GM12801 (cell line): Measurements from ENCODE around the gene ZFYVE26.

Experiments
- TF ChIP-seq, protein P1 (sequence below): IDR thresholded peaks from one replicate; pipeline ENCODE4 v1.5.1; 2011; ENCODE audit warnings: control low read depth; ENCODE audit not compliant: insufficient read length; ENCODE audit errors: extremely low read depth

Gene ZFYVE26

DNA sequence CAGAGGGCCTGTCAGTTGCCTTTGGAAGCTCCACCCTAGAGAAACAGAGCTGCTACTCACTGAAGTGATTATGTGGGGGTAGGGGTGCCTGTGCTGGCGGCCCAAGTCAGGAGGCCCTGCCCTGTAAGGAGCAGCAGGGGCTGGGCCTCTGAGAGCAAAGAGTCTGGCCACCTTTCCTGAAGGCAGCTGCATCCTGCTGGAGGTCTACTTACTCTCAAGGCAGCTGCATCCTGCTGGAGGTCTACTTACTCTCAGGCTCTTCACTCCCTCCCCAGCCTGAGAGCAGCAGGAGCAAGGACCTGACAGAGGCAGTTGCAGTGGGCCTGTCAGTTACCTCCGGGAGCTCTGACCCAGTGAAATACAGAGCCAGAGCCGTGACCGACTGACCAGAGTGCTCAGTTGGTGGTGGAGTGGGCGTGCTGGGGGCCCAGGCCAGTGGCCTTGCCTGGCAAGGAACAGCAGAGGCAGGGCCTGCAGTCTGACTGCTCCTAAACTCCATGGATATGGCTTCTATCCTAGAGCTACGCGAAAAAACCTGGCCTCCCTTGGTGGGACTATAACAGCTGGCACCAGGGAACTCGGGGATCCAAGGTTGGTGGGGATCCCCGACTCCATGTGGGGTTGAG lies 35.5 kb upstream of the ZFYVE26 start:
- TF ChIP-seq, protein P1, sequence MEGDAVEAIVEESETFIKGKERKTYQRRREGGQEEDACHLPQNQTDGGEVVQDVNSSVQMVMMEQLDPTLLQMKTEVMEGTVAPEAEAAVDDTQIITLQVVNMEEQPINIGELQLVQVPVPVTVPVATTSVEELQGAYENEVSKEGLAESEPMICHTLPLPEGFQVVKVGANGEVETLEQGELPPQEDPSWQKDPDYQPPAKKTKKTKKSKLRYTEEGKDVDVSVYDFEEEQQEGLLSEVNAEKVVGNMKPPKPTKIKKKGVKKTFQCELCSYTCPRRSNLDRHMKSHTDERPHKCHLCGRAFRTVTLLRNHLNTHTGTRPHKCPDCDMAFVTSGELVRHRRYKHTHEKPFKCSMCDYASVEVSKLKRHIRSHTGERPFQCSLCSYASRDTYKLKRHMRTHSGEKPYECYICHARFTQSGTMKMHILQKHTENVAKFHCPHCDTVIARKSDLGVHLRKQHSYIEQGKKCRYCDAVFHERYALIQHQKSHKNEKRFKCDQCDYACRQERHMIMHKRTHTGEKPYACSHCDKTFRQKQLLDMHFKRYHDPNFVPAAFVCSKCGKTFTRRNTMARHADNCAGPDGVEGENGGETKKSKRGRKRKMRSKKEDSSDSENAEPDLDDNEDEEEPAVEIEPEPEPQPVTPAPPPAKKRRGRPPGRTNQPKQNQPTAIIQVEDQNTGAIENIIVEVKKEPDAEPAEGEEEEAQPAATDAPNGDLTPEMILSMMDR: no peak

DNA sequence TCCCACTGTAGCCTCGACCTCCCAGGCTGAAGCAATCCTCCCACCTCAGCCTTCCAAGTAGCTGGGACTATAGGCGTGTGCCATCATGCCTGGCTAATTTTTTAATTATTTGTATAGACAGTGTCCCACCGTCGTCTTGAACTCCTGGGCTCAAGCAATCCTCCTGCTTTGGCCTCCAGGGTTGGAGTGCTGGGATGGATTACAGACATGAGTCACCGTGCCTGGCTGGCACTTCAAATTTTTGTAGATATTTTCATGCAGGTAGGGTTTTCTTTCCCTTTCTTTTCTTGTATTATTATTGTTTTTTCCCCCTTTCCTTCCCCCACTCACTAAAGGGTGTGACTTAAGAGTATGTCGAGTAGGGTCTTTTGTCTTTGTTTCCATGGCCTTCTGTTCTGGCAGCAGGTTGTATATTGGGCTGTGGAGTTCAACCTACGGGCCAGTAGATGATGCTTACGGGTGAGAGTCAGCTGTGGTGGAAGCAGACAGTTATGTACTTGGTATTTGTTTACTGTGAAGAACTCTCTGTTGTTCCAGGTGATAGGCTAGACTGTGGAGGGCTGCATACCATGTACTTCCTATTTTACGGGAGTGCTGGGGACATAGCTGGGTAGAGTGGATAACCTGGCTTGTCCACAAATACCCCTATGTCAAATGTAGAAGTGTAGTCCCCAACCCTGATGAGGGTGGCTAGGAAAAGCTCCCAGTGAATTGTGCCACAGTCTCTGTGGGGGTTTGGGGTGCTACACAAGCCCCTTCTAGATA lies 33.9 kb upstream of the ZFYVE26 start:
- TF ChIP-seq, protein P1: no peak

DNA sequence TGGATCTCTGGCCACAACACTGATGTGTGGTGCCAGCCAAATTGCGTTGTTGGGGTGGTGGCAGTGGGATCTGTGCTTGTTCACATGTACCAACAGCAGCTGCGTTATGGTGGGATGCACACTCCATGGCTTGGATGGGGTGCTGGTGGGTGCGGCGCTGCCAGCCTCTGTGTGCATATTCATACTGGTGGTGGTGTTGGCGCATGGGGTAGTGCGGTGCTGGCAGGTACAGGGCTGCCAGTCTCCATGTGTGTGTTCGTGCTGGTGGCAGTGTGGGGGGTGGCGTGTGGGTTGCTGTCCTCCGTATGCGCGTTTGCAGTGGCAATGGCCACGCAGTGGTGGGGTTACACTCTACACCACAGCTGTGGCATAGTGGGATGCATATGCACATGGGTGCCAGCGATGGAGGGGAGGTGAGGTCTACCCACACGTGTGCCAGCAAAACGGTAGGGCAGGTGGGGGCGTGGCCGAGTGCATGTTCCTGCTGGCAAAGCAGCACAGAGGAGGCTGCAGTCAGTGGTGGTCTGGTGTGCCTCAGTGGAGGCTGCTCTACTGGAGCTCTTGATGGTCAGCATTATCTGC lies 29.7 kb upstream of the ZFYVE26 start:
- TF ChIP-seq, protein P1: no peak

DNA sequence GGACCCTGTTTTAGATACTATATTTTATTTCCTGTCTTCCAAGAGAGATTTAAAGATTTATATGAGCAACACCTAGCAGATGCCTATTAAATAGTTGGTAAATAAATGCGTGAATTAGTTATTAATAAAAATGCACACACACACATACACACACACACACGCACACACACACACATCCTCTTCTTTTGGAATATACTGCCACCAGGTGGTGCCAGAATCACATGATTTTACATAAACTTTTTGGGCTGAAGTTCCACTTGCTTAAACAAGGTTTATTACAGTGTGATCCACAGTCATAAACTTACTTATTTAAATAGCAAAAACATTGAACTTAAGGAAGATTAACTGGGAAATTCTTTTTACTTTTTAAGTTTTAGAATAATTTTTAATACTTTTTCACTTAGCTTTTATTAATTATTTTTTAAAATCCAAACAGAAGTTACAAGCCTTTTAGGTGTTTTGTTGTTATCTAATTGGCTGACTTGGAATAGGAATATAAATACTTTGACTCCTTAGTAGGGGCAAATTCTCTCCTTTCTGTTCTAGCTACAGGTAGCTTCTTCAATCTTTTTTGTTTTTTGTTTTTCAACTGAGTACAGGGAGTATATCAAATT lies 20.7 kb upstream of the ZFYVE26 start:
- TF ChIP-seq, protein P1: no peak

DNA sequence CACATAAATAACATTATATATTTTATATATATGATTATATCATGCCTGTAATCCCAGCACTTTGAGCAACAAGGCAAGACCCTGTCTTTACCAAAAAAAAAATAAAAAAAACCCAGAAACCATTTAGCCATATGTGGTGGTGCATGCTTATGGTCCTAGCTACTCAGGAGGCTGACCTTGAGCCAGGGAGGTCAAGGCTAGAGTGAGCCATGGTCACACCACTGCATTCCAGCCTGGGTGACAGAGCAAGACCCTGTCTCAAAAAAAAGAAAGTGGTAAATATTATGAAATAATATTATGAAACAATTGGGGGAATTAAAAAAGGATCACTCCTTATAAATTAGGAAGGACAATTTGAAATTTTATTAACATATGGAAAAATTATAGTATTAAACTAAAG lies 19.2 kb upstream of the ZFYVE26 start:
- TF ChIP-seq, protein P1: no peak

DNA sequence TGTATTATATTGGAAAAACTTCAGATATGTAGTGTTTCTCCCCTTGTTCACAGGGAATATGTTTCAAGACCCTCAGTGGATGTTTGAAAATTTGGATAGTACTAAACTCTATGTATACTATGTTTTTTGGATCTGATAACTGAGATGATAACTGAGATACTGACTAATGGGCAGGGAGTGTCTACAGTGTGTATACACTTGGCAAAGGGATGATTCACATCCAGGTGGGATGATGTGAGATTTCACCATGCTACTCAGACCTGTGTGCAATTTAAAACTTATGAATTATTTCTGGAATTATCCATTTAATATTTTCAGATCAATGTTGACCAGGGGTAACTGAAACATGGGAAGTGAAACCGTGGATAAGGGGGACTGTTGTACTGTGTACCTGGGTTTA lies 17.0 kb upstream of the ZFYVE26 start:
- TF ChIP-seq, protein P1: no peak

DNA sequence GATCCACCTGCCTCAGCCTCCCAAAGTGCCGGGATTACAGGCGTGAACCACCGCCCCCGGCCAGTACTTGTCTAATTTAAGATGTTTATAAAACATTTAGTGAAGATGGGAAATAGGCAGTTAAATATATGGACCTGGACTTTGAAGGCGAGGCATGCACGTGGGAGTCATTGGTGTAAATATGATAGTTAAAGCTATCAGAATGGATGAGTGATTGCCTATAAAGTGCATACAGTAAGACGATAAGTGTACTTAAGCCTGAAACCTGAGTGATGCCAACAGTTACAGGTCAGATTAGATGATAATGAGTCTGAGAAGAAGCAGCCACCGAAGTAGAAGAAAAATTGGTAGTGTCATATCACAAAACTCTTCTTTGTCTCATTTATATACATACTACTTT lies 14.7 kb upstream of the ZFYVE26 start:
- TF ChIP-seq, protein P1: no peak
